ENCODE results near the gene C3orf62.

Gene C3orf62

GRCh38 chr3:49276475-49277382 is at the start of gene C3orf62:
C3orf62 (minus strand) TSS chr3:49277232; CDS start chr3:49276872, 360 bp downstream.
- DNase-seq, result no peak

- DNase-seq, result no peak
Measured at GRCh38 chr3:49324768-49325167, 47.7 kb upstream of the C3orf62 start.

- no peak for DNase-seq
Measured at GRCh38 chr3:49316696-49317457, 39.8 kb upstream of the C3orf62 start.

- DNase-seq, result no peak
Measured at GRCh38 chr3:49313896-49314688, 37.1 kb upstream of the C3orf62 start.

GRCh38 chr3:49311283-49311682 is 34.3 kb upstream of the C3orf62 start:
- no peak for DNase-seq

- DNase-seq, result no peak
Measured at GRCh38 chr3:49310677-49311076, 33.6 kb upstream of the C3orf62 start.

- no peak for DNase-seq
Measured at GRCh38 chr3:49305608-49306007, 28.6 kb upstream of the C3orf62 start.

GRCh38 chr3:49302613-49303012 is 25.6 kb upstream of the C3orf62 start:
- no peak for DNase-seq

GRCh38 chr3:49300595-49300994 is 23.6 kb upstream of the C3orf62 start:
- no peak for DNase-seq

- no peak for DNase-seq
Measured at GRCh38 chr3:49298511-49298910, 21.5 kb upstream of the C3orf62 start.

GRCh38 chr3:49296781-49297411 is 19.9 kb upstream of the C3orf62 start:
- DNase-seq, result no peak

GRCh38 chr3:49295489-49296058 is 18.5 kb upstream of the C3orf62 start:
- no peak for DNase-seq

GRCh38 chr3:49294343-49294742 is 17.3 kb upstream of the C3orf62 start:
- no peak for DNase-seq

GRCh38 chr3:49283997-49284396 is 7.0 kb upstream of the C3orf62 start:
- no peak for DNase-seq

GRCh38 chr3:49279376-49279775 is 2.3 kb upstream of the C3orf62 start:
- no peak for DNase-seq

- no peak for DNase-seq
Measured at GRCh38 chr3:49278548-49278947, 1.5 kb upstream of the C3orf62 start.

GRCh38 chr3:49277383-49277775 is 347 bp upstream of the C3orf62 start:
- no peak for DNase-seq

GRCh38 chr3:49273825-49274532 is 3.1 kb downstream of the C3orf62 start:
- DNase-seq, result no peak

- DNase-seq, result no peak
Measured at GRCh38 chr3:49271047-49271446, 6.0 kb downstream of the C3orf62 start.

- DNase-seq, result no peak
Measured at GRCh38 chr3:49270156-49270500, 6.9 kb downstream of the C3orf62 start.

GRCh38 chr3:49269443-49270155 is 7.4 kb downstream of the C3orf62 start:
- DNase-seq, result no peak
